Measurements from ENCODE around the gene URI1. TPM values are rescaled to one million over a fixed set of nuclear protein-coding genes. Genes with fewer than 3 reads are reported as not detected.

The URI1 gene
- polyA plus RNA-seq, 1 donor (not counting 4 experiments of a cell fraction or from before 2014, with no cell fraction given) = 98.6 TPM

- H3K4me3 ChIP-seq (ENCODE audit: control insufficient read depth in 2 of 3, extremely low read depth in 1 of 3, insufficient read depth in 2 of 3, low read depth in 1 of 3, low read length in 3 of 3) = no peak overlapping the region
- H3K9ac ChIP-seq (ENCODE audit: control insufficient read depth, extremely low read depth, insufficient read depth, low read length) = no peak overlapping the region
- dilution Hi-C loops (cut with MboI; ENCODE audit: extremely low pct_ligation_motif_present, low sequenced_read_pairs) = no loop called here
- no peak overlapping the region for H3K27ac ChIP-seq (ENCODE audit: control insufficient read depth, insufficient read depth, low read length)
- H3K27me3 ChIP-seq (ENCODE audit: control insufficient read depth, extremely low read depth, insufficient read depth, low read length) = no peaks in the 10 kb centered on the region
- H2AFZ ChIP-seq (ENCODE audit: control insufficient read depth, low read length) = no peak overlapping the region
- no peaks in the 10 kb centered on the region for H4K20me1 ChIP-seq (ENCODE audit: control insufficient read depth, extremely low read depth, insufficient read depth, low read length)
- no peaks in the 10 kb centered on the region for H3K9me3 ChIP-seq (ENCODE audit: control insufficient read depth, low read depth, low read length)
- DNase-seq (ENCODE audit: low read depth, low spot score) (no peak), FAIRE-seq (no peak)
- H3K36me3 ChIP-seq (ENCODE audit: control insufficient read depth in 2 of 2, extremely low read depth in 1 of 2, insufficient read depth in 2 of 2, low read length in 2 of 2) = no peaks in the 10 kb centered on the region
- TF ChIP-seq, protein P1, sequence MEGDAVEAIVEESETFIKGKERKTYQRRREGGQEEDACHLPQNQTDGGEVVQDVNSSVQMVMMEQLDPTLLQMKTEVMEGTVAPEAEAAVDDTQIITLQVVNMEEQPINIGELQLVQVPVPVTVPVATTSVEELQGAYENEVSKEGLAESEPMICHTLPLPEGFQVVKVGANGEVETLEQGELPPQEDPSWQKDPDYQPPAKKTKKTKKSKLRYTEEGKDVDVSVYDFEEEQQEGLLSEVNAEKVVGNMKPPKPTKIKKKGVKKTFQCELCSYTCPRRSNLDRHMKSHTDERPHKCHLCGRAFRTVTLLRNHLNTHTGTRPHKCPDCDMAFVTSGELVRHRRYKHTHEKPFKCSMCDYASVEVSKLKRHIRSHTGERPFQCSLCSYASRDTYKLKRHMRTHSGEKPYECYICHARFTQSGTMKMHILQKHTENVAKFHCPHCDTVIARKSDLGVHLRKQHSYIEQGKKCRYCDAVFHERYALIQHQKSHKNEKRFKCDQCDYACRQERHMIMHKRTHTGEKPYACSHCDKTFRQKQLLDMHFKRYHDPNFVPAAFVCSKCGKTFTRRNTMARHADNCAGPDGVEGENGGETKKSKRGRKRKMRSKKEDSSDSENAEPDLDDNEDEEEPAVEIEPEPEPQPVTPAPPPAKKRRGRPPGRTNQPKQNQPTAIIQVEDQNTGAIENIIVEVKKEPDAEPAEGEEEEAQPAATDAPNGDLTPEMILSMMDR (optimal IDR thresholded peaks at IDR 0.05 in 1 of 3, IDR thresholded peaks at IDR 0.05 in 1 of 3, conservative IDR thresholded peaks at IDR 0.05 in 1 of 3; ENCODE audit: extremely low read depth in 1 of 3, insufficient read depth in 2 of 3, low read length in 3 of 3) = no peak
- no peak for TF ChIP-seq EZH2 (IDR thresholded peaks at IDR 0.05; ENCODE audit: low read length)
- H3K4me2 ChIP-seq (ENCODE audit: control insufficient read depth, extremely low read depth, insufficient read depth, low read depth, low read length) = no peak overlapping the region
- H3K4me1 ChIP-seq (ENCODE audit: control insufficient read depth, extremely low read depth, insufficient read depth, low read length) = peaks cover 16% of the 10 kb centered on the region
- H3K79me2 ChIP-seq (ENCODE audit: control insufficient read depth, insufficient read depth, low read length) = no peaks in the 10 kb centered on the region
- H3K9me1 ChIP-seq (ENCODE audit: control insufficient read depth, extremely low read depth, insufficient read depth, low read length) = no peaks in the 10 kb centered on the region
Measured at GRCh38 chr19:30028118-30028991, 86.3 kb downstream of the URI1 start.

GRCh38 chr19:30028992-30029343 lies 86.9 kb downstream of the URI1 start:
- H3K9me1 ChIP-seq (ENCODE audit: control insufficient read depth, extremely low read depth, insufficient read depth, low read length) = no peaks in the 10 kb centered on the region

More at GRCh38 chr19:30028992-30029343, 86.9 kb downstream of the URI1 start:
- Histone ChIP-seq H2AFZ (ENCODE audit: control insufficient read depth, low read length) (no peak overlapping the region), H3K4me3 (ENCODE audit: control insufficient read depth in 2 of 3, extremely low read depth in 1 of 3, insufficient read depth in 2 of 3, low read depth in 1 of 3, low read length in 3 of 3) (no peak overlapping the region), H3K27ac (ENCODE audit: control insufficient read depth, insufficient read depth, low read length) (no peak overlapping the region), H3K9ac (ENCODE audit: control insufficient read depth, extremely low read depth, insufficient read depth, low read length) (no peak overlapping the region), H3K27me3 (ENCODE audit: control insufficient read depth, extremely low read depth, insufficient read depth, low read length) (no peaks in the 10 kb centered on the region), H3K4me2 (ENCODE audit: control insufficient read depth, extremely low read depth, insufficient read depth, low read depth, low read length) (no peak overlapping the region), H3K9me3 (ENCODE audit: control insufficient read depth, low read depth, low read length) (no peaks in the 10 kb centered on the region), H3K36me3 (ENCODE audit: control insufficient read depth in 2 of 2, extremely low read depth in 1 of 2, insufficient read depth in 2 of 2, low read length in 2 of 2) (no peaks in the 10 kb centered on the region), H4K20me1 (ENCODE audit: control insufficient read depth, extremely low read depth, insufficient read depth, low read length) (no peaks in the 10 kb centered on the region), H3K4me1 (ENCODE audit: control insufficient read depth, extremely low read depth, insufficient read depth, low read length) (peaks cover 16% of the 10 kb centered on the region), H3K79me2 (ENCODE audit: control insufficient read depth, insufficient read depth, low read length) (no peaks in the 10 kb centered on the region)
- FAIRE-seq = no peak
- TF ChIP-seq, protein P1 (optimal IDR thresholded peaks at IDR 0.05 in 1 of 3, IDR thresholded peaks at IDR 0.05 in 1 of 3, conservative IDR thresholded peaks at IDR 0.05 in 1 of 3; ENCODE audit: extremely low read depth in 1 of 3, insufficient read depth in 2 of 3, low read length in 3 of 3) = no peak
- no peak for TF ChIP-seq EZH2 (IDR thresholded peaks at IDR 0.05; ENCODE audit: low read length)
- DNase-seq (ENCODE audit: low read depth, low spot score) = no peak
- dilution Hi-C loops (cut with MboI; ENCODE audit: extremely low pct_ligation_motif_present, low sequenced_read_pairs) = no loop called here

Measured in keratinocyte (primary cell).